Mesodermal cell (in vitro differentiated cells): ENCODE measurements around the gene MSANTD1.

Source experiments
- H3K27ac ChIP-seq: 2 replicates; pipeline ENCODE4 v1.7.0; 2013; ENCODE audit warnings: mild to moderate bottlenecking, low read depth, low read length, moderate library complexity; ENCODE audit not compliant: severe bottlenecking
- H3K36me3 ChIP-seq: 2 replicates; pipeline ENCODE4 v1.7.1; 2013; ENCODE audit warnings: mild to moderate bottlenecking, low read length, moderate library complexity; ENCODE audit not compliant: control insufficient read depth, insufficient read depth
- H3K4me1 ChIP-seq: one replicate; pipeline ENCODE4 v1.7.1; 2013; ENCODE audit warnings: mild to moderate bottlenecking, low read length; ENCODE audit not compliant: insufficient read depth, control insufficient read depth, poor library complexity, severe bottlenecking
- H3K4me3 ChIP-seq: 2 replicates; pipeline ENCODE4 v1.7.0; 2013; ENCODE audit warnings: low read length, control low read depth, mild to moderate bottlenecking; ENCODE audit not compliant: insufficient read depth, poor library complexity, severe bottlenecking; ENCODE audit errors: extremely low read depth
- H3K9me3 ChIP-seq: 2 replicates; pipeline ENCODE4 v1.7.1; 2013; ENCODE audit warnings: mild to moderate bottlenecking, low read length, moderate library complexity; ENCODE audit not compliant: control insufficient read depth
- WGBS, 2 experiments: methylation state at CpG; one replicate each; pipeline ENCODE4 v1.1.5; 2013; ENCODE audit warnings: missing lambda C conversion rate in 2 of 2; ENCODE audit not compliant: insufficient coverage in 2 of 2; 5-methylcytosine and 5-hydroxymethylcytosine counted together

MSANTD1 gene

DNA sequence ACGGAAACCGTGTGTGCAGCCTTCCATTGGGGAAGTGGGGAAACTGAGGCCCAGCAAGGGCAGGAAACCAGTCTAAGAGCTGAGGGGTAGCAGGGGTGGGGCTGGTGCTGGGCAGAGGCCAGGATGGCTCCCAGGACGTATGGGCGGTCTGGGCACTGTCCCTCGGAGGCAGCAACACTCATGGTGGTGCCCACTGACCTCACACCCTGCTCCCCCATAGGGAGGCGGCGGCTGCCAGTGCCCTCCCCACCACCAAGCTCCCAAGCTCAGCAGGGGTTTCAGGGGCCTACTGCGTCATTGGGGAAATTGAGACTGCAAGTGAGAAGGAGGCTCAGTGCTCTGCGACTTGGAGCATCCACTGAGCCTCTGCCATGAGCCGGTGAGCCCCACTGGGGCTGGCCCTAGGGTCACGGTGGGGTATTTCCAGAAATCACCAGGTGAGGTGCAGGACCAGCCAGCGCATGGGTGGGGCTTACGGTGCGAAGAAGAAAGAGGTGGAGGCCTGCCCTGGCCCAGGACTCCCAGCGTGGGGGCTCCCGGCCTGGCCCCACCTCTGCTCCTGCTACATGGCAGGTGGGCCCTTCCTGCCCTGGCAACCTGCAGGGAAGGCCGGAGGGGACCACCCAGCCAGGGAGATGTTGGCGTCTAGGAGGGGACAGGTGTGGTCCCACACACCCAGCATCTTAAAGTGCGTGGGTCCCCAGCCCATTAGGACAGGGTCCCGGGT, 915 bp downstream of the MSANTD1 start:
- 85 to 86% methylated on average over 14 to 18 of the region's 20 CpGs for WGBS, 2 experiments
- Histone ChIP-seq H3K36me3 (peaks cover 4% of the 10 kb centered on the region), H3K9me3 (no peaks in the 10 kb centered on the region), H3K4me1 (no peaks in the 10 kb centered on the region), H3K4me3 (no peak overlapping the region), H3K27ac (no peak overlapping the region)

DNA sequence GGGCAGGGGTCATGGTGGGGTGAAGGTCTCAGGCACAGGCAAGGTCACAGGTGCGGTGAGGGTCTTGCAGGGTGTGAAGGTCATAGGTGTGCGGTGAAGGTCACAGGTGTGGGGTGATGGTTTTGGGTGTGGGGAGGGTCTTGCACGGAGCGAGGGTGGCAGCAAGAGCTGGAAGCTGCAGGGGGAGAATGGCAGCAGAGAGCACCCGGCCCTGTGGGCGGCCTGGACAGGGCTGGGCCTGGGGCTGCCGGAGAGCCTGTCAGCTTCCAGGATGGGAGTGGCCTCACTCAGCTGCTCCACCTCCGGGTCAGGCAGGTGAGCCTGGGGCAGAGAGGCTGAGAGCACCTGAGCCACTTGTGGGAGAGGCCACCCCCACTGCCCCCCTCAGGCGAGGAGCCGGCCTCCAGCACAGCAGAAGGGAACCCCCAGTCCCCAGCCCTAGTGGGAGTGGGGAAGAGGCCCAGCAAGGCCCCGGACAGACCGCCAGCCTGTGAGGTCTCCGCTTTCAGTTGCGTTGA, 1.5 kb downstream of the MSANTD1 start:
- H3K27ac ChIP-seq, result no peak overlapping the region
- H3K9me3 ChIP-seq, result no peaks in the 10 kb centered on the region
- WGBS, 2 experiments, result 81 to 88% methylated on average over 11 of the region's 14 CpGs
- no peak overlapping the region for H3K4me3 ChIP-seq
- no peaks in the 10 kb centered on the region for H3K4me1 ChIP-seq
- H3K36me3 ChIP-seq, result no peaks in the 10 kb centered on the region

DNA sequence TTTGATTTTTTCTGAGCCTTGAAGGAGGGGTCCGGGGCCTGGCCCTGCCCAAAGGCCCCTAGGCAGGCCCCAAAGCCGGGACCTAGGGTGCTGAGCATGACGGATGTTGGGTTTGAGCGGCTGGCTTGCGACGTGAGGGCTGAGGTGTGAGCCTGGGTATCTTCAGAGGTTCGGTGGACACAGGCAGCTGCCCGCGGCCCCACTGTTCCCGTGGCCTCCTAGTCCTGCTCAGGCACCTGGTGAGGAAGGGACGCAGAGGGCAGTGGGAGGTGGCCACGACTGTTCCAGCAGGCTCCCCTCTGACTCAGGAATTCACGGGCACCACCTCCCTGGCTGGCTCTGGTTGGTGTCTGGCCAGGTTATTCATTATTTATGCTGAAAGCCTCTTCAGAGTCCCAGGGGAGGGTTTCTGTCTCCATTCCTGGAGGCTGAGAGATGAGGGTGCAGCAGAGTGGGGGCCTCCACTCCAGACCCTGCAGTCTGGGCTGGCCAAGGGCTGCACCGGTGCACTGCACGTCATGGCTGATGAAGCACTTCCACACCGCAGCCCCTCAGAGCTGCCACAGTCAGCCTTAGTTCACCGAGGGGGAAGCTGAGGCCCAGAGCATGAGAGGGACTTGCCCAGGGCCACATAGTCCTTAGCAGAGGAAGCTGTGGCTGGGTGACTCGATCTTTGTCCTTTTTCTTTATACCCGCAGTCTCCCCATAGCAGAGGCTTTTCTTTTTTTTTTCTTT, 2.2 kb downstream of the MSANTD1 start:
- H3K27ac ChIP-seq, result no peak overlapping the region
- no peaks in the 10 kb centered on the region for H3K4me1 ChIP-seq
- no peak overlapping the region for H3K4me3 ChIP-seq
- WGBS, 2 experiments, result 78 to 82% methylated on average over 14 to 17 of the region's 19 CpGs
- no peaks in the 10 kb centered on the region for H3K36me3 ChIP-seq
- H3K9me3 ChIP-seq, result no peaks in the 10 kb centered on the region

DNA sequence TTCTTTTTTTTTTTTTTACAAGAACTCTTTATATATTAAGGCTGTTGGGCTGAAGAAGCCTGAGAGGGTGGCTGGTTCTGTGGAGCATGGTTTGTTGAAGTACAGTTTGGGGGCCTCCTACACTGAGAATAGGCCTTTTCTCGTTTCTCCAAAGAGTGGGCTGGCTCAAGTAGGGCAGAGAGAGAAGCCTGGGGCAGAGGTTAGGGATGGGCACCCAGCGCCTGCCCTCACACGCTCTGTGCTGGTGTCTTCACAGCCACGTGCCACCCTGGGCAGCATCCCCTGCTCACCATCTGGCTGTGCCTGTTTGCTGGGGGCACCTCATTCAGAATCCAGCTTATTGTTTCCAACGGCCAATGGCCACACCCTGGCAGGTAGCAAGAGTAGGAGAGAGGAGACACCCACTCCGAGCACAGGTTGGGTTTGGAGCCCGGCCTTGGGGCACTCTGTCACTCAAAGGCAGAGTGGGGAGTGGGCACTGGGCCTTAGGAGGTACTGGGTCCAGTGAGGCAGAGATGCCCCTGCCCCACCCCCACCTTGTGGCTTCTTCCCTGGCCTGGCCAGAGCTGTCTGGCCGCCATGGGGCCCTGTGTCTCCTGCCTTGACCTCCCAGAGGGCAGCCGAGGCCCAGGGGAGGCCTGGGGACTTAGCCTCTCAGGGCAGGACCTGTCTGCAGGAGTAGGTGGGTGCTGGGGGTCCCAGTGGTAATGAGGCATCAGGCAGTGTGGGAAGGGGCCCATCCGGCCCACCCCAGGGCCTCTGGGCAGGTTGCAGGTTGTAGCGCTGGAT, 2.9 kb downstream of the MSANTD1 start:
- no peaks in the 10 kb centered on the region for H3K36me3 ChIP-seq
- no peaks in the 10 kb centered on the region for H3K9me3 ChIP-seq
- H3K4me3 ChIP-seq, result no peak overlapping the region
- H3K27ac ChIP-seq, result no peak overlapping the region
- H3K4me1 ChIP-seq, result no peaks in the 10 kb centered on the region
- WGBS, 2 experiments, result 92 to 97% methylated on average over 8 to 9 of the region's 11 CpGs

DNA sequence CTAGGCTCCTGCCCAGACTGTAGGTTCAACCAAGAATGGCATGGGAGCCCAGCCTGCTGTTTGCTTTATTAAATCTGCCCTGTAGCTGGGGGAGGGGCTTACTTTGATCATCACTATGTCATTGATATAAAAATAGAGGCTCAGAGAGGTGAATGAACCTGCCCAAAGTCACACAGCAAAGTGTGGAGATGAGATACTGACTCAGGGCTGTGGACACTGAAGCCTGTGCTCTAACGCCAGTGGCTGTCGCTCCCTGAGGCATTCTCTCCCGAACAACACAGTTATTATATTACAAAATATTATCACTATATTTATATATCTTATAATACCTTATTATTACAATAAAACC, 3.5 kb downstream of the MSANTD1 start:
- Histone ChIP-seq H3K9me3 (no peaks in the 10 kb centered on the region), H3K36me3 (no peaks in the 10 kb centered on the region), H3K27ac (no peak overlapping the region), H3K4me3 (no peak overlapping the region), H3K4me1 (no peaks in the 10 kb centered on the region)
- WGBS, 2 experiments, result no CpG with 5 or more reads among the region's 3 CpGs

DNA sequence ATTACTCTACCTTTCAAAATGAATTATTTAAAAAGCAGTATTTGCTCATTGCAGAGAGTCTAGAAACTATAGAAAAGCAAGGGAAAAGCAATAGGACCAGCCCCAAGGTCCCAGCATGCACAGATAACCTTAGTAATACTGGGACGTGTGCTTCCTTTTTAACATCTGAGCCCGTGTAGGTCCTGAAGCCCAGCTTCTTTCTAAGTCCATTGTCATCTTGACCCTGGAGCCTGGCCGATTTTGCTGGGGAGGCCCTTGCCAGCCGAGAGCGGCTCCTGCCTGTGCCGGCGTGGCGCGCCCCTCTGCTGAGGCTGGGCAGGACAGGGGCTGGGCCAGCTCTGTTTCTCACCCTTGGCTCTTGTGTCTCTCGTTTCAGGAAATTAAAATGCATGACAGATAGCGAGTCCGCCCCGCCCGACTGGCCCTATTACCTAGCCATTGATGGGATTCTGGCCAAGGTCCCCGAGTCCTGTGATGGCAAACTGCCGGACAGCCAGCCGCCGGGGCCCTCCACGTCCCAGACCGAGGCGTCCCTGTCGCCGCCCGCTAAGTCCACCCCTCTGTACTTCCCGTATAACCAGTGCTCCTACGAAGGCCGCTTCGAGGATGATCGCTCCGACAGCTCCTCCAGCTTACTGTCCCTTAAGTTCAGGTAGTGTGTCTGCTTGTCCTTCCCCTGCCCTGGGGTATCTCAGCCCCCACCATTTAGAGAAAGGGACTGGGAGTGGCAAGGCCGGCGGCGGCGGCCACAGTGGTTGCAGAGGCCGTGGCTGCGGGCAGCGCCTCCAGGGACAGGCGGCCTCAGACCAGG, 4.1 kb downstream of the MSANTD1 start:
- H3K27ac ChIP-seq, result no peak overlapping the region
- H3K9me3 ChIP-seq, result no peaks in the 10 kb centered on the region
- 92 to 94% methylated on average over 35 to 38 of the region's 38 CpGs for WGBS, 2 experiments
- H3K36me3 ChIP-seq, result no peaks in the 10 kb centered on the region
- H3K4me3 ChIP-seq, result no peak overlapping the region
- H3K4me1 ChIP-seq, result no peaks in the 10 kb centered on the region

DNA sequence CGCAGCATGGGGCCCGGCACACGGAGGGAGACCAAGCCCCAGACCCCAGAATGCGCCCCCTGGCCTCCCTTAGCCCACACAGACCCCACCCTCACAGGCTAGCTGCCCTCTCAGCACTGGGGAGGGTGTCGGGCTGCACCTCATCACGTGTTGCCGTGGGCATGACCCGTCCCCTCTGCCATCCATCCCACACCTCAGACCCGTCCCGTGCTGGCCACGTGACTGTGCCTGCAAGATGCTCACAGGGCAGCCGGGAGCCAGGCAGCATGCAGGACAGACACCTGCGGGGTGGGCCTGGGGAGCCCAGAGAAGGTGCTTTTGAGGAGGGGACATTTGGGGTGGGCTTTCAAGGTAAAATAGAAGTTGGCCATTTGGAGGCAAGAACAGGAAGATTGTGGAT, 4.8 kb downstream of the MSANTD1 start:
- Histone ChIP-seq H3K4me3 (no peak overlapping the region), H3K27ac (no peak overlapping the region)
- 86 to 94% methylated on average over 8 to 13 of the region's 13 CpGs for WGBS, 2 experiments

DNA sequence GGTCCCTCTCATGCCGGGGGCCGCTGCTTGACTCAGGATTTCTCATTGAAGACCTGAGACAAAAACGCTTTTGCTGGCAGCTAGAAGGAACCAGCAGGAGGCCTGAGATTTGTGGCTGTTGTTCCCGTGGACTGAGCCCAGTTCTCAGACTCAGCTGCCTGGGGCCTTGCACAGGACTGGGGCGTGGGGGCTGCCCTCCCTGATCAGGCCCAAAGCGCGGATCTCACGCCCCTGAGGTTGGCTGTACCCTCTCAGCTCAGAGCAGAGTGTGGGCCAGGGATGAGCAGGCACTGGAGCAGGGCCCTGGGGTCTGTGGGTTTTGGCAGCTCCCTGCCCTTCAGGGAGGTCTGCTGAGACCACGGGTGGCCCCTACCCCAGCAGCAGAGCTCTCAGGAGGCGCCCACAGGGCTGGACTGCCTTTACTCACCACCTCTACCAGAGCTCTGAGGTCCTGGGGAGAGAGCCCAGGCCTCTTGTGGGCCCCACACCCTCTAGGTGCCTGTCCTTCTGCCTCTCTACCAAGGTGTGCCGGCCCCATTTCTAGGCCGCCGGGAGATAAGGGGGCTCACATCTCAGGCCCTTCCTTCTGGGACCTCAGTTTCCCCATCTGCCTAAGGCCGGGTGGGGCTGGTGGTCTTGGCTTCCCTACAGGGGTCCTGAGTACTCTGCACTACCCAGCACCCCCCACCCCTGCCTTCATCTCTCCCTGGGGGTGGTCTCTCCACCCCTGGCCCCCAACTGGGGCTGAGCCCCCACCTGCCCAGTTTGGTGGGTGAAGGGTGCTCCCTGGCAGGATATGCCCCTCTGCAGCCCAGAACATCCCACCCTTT, 5.6 kb downstream of the MSANTD1 start:
- no peak overlapping the region for H3K4me3 ChIP-seq
- no peaks in the 10 kb centered on the region for H3K9me3 ChIP-seq
- H3K27ac ChIP-seq, result no peak overlapping the region
- no peaks in the 10 kb centered on the region for H3K4me1 ChIP-seq
- WGBS, 2 experiments, result 87 to 88% methylated on average over 6 to 14 of the region's 14 CpGs
- no peaks in the 10 kb centered on the region for H3K36me3 ChIP-seq

More for the DNA sequence above, 4.8 kb downstream of the MSANTD1 start:
- H3K9me3 ChIP-seq, result no peaks in the 10 kb centered on the region
- no peaks in the 10 kb centered on the region for H3K4me1 ChIP-seq
- H3K36me3 ChIP-seq, result no peaks in the 10 kb centered on the region

DNA sequence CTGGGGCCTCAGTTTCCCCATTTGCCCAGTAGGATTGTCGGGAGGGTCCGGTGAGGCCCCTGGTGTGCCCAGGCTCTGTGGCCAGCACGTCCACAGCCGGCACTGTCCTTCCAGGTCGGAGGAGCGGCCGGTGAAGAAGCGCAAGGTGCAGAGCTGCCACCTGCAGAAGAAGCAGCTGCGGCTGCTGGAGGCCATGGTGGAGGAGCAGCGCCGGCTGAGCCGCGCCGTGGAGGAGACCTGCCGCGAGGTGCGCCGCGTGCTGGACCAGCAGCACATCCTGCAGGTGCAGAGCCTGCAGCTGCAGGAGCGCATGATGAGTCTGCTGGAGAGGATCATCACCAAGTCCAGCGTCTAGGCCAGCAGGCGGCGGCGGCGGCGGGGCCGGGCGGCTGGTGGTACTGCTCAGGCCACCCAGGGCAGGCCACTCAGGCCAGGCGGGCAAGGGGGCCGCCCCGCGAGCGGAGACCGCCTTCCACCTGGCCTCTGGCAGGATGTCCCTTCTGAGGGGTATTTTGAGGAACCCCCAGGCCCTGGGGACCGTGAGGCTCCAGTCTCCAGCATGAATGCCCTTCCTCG, 6.7 kb downstream of the MSANTD1 start:
- Histone ChIP-seq H3K9me3 (no peaks in the 10 kb centered on the region), H3K27ac (no peak overlapping the region), H3K36me3 (no peaks in the 10 kb centered on the region), H3K4me1 (no peaks in the 10 kb centered on the region), H3K4me3 (no peak overlapping the region)
- WGBS, 2 experiments, result 91 to 92% methylated on average over 35 of the region's 36 CpGs
